HG03025 (cell line): ENCODE measurements around the gene TMC3.

Experiments
- ATAC-seq: cut with Tn5 transposase; IDR thresholded peaks from one replicate; pipeline ENCODE4 v1.9.1; 2021; ENCODE audit warnings: mild to moderate bottlenecking, moderate library complexity; ENCODE audit not compliant: unreplicated experiment, low FRiP score

The TMC3 gene

DNA sequence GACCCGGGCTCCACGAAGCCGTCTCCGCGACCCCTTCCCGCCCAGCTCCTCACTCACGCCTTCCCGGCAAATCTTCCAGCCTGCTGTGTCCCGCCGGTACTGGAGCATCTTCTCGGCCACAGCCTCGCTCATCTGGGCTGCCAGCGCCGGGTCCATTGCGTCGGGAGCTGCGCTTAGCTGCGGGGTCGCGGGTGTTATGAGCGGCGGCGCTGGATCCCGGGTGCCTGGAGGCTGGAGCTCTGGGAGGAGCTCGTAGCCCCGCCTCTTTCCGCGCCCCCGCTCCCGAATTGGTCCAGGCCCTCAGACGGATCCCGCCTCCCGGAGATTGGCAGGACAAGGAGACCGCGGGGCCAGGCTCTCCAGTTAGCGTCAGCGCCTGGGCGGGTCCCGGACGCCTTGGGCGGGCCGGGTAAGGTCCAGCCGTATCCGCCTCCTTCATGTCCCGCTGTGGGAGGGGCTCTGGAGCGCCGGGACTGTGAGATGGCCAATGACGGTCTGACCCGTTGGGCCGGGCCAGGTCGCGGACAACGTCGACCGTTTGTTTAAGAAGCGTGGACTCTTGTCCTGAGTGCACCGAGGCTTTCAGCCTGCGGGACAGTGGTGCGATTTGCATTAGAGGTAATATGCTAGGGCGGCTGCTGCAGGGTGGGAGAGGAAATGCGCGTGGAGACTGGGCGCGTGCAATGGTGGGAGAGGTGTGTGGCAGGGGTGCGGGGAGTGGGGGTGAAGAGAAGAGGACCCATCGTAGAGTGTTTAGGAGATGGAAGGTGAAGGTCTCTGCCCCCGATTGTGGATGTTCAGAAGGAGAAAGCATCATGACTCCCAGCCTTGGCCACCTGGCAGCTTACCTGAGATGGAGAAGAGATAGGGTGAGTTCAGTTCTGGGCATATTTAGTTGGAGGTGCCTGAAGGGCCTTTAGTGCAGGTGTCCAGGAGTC is 49.8 kb downstream of the TMC3 start, which contains the start of gene STARD5:
STARD5 (minus strand) TSS at position 198 of the 938 bp plus-strand sequence; CDS start at position 156, 42 bp downstream.
- ATAC-seq = peak; percentile 98

DNA sequence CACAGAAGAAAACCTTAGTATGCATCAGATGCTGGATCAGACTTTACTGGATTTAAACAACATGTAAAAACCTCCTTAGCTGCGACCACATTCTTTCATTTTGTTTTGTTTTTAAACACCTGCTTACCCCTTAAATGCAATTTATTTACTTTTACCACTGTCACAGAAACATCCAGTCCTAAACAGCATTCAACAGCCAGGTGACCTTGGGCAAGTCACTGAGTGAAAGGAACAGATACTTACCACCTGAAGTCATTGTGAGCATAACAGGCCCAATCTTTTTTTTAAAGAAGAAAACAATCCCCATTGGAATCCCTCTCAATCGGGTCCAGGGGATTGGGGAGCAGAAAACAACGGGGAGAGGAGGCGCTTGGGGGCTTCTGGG is 50.5 kb downstream of the TMC3 start:
- ATAC-seq = peak; percentile 13

DNA sequence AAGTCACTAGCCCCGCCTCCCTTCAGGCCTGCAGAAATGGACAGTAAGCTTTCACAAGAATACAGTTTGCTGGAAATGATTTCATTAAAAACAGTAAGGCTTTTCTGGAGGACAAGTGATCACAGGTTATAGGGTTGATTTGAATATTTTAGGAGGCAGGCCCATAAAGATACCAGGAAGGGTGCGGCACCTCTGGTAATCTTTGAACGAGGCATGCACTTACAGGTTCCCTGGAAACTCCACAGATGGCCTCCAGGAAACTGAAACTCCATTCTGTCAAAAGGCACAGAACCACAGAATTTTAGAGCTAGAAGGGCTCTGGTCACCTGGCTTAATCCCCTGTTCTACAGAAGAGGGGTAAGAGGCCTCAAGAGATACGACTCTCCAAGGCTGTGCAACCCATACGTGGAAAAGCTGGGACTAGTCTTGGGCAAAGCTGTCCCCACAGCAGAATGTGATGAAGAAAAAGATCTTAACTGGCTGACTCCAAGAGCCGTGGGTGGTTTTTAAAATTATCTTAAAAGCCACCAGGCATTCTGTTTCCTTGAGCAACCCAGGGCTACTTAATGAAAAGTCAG is 51.2 kb downstream of the TMC3 start:
- no peak for ATAC-seq

DNA sequence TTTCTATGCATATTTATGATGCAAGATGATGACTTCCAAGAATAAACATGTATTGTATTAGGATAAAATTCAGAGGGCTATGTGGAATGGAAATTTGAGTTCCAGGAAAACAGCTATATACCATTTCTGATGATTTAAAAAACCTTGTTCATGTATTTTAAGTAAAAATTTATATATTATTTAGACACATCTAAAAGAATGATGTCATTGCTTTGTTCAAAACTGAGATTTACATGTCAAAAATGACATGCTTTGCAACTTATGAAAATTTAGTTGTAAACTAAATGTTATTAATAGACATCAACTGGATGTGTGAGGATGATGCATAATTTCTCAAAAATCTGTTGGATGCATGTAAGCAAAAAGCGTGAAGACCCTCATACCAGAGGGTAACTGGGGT is 52.3 kb downstream of the TMC3 start:
- no peak for ATAC-seq

DNA sequence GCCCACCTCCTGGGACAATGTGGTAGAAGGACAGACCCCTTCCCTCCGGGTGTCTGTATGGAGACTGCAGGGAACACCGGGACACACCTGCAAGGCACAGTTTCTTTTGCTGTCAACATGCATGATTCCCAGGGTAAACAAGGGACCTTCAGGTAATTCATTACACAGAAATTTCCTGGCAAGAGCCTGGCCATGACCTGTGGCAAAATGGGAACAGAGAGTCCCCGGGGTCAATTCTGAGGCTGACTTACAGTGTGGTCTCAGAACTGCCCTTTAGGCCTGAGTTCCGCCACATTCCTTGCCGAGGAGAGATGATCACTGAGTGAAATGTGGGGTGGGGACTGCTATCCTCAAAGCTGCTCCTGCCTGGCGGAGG is 56.4 kb downstream of the TMC3 start:
- no peak for ATAC-seq

DNA sequence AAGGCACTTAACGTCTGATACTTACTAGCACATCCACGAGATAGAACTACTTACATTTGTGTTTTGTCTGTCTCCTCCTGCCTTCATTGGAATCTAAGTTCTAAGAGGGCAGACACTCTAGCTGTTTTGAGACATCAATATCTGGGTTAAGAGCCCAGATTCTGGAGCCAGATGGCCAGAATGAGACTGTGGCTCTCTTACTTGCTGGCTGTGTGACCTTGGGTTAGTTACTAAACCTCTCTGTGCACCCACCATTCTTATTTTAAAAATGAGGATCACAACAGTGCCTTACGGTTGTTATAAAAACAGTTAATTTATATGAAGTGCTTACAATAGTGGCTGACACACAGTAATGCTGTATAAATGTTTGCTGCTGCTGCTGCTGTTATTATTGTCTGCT is 57.7 kb downstream of the TMC3 start:
- ATAC-seq = no peak

DNA sequence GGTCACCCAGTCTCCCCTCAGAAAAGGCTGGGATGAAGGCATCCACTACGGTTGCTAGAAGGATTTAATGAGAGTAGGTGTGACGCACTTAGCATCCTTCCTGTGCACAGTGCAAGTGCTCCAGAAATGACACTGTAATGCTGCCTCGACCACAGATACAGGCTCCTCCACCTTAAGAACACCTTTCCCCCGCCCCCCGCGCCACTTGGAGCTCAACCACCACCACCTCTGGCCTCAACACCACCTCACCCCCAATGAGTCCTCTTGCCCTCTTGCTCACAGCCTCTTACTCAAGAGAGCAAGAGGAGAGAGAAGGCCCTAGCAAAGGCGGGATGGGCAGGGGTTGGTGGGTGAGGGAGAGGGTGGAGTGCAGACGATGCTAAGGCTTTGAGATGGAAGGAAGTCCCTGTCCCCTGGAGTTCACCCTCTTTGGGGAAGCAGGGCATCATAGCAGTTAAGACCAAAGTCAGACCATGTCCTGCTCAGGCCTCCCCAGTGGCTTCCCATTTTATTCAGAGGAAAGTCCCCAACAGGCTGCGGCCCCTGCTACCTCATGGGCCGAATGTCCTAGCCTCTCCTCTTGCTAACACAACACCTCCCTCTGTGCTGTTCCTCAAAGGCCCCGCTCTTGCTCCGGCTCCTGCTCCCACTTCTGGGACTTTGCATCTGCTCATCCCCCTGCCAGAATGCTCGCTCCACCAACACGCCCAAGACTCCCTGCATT is 58.4 kb downstream of the TMC3 start:
- no peak for ATAC-seq

DNA sequence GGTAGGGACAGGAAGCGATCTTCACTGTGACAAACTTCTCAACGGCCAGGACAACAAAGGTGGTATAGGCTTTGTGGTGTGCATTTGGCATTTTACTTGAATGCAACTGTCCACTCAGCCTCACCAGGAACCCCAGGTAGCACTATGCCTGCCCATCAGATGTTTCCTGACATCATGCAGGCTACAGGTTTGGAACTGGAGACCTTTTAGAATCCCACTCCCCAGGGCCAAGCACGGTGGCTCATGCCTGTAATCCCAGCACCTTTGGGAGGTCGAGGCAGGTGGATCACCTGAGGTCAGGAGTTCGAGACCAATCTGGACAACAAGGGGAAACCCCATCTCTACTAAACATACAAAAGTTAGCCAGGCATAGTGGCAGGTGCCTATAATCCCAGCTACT is 59.6 kb downstream of the TMC3 start:
- ATAC-seq = no peak

DNA sequence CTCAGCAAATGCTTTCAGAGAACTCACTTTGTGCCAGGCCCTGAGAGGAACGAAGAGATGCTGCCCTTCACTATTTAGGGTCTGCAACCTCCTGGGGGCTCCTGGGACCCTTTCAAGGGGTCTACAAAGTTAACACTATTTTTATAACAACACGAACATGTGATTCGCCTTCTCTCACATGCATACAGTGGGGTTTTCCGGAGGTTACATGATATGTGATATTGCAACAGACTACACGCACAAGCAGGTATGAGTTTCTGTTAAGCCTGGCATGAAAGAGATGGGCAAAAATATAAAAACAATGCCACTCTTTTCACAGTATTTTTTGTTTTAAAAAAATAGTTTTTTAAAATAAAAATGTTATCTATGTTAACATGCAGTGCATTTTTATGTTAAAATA is 60.3 kb downstream of the TMC3 start:
- ATAC-seq = no peak

DNA sequence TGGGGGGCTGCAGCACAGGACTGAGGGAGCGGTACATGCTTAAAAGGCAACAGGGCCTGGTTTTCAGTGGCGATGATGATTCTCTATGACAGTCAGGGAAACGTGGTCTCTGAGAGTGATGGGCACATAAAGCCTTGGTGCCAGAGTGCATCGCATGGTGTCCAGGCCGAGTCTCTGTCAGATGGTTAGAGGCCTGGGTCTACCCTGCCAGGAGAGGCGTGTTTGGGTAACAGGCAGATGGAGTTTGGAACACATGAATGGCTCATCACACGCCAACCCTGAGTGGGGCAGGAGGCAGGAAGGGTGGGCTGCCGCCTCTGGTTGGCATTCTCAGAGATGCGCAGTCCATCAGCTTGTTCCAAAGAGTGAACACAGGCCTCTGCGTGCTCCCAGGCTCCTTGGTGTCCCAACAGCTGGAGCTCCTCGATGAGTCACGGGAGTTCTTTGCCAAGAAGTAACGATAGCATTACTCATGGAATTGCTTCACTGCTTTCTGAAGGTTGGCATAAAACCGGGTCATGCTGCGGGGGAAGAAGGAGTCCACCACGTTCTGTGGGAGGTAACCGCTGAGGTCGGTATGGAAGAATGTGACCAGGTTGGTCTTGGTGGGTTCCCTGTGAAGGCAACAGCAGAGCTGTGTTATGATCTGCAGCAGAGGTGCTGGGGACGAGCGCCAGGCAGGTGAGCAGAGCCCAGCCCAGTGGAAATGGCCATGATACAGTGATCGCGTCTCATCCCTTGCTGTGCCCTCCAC is 61.0 kb downstream of the TMC3 start:
- no peak for ATAC-seq

DNA sequence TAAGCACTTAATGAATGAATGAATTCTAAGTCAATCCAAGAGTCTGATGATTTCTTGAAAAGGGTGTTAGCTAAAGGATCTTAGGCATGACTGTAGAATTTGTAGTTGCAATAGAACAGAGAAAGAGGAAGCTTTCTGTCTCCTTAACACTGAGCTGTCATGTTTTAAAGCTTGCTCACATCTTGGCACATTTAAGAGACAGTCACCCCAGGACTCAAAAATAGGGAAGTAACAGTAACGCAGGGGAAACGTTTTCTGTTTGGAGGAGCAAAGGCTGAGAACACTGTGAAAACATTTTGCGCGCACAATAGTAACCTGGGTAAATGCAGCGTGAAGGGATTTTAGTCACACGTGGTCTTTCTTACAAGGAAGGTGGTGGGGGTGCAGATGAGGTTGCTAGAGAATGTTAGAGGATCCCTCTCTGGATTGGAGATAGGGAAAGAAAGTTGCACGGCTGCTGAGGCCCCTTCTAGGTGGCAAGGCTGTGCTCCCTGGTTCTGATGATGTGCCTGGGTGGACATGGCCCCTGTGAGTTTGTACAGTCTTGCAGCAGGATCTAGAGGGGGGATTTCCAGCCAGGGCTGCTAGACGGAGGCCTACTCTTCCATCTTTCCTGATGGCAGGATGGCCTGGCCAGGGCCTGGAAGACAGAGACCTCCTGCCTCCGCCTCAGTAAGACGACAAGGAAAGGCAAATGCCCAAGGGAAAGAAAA is 62.1 kb downstream of the TMC3 start:
- ATAC-seq = no peak

DNA sequence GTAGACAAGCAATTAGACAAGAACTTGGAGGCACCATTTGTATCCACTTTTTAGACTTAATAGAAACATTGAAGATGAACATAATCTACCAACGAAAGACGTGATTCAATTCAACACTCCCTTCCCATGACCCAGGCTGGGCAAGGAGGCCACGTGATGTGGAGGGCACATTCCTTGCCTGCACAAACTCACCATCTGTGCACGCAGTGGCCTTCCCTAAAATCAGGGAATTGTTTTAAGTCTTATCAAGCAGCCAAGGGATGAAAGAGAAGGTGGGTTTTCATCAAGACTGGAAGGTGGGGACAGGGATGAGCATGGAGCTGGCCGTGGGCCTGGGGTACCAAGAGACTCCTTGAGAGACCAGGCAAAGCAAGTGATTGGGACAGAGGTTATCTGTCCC is 63.5 kb downstream of the TMC3 start:
- no peak for ATAC-seq

DNA sequence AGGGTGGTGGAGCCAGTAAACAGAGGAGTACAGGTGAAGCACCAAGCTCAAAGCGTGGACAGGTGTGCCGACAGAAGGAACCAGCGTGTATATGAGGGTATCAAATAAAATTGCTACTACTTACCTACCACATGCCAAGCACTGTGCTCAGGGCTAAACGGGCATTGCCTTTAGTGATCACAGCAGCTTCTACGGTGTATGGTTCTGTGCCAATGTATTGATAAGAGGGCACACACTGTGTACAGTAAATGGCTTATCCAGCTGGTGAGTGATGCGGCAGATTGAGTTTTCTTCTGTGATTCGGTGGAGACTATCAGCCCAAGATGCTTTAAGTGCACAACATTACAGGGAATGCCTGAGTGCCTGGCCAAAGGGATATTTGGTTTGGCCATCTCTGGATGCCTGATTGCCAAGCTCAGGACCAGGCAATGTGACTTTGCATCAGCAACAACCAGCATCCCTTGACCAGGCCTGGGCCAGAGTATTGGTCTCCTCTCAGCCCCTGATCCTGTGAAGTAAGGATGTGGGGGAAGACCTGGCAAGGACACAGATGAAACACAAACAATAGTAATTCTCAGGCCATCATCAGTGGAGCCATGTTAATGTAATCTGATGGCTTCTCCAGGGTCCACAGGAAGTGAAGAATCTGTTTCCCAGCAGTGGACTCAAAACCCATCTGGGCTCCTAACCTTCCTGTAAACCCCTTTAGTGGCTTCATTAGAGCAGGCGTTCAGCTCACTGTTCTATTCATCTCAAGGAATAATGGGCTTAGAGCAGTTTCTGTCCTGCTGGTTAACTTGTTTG is 64.2 kb downstream of the TMC3 start:
- ATAC-seq = no peak

DNA sequence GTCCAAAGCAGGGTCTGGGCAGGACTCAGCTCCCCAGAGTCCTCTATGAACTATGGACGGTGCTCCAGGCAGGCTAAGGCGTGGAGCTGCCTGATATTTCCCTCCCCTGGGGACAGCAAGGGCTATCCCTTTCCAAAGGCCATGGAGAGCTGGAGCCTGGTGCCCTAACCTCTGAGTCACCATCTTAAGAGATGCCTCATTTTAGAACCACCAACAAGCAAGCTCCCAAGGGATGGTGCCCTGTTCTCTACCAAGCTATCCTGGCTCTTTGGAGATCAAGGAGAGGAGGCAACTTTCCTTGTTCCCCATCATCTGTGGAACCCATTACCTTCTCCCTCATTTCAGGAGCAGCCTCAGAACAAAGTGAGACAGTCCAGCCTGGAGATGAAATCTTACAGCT is 65.8 kb downstream of the TMC3 start:
- no peak for ATAC-seq

DNA sequence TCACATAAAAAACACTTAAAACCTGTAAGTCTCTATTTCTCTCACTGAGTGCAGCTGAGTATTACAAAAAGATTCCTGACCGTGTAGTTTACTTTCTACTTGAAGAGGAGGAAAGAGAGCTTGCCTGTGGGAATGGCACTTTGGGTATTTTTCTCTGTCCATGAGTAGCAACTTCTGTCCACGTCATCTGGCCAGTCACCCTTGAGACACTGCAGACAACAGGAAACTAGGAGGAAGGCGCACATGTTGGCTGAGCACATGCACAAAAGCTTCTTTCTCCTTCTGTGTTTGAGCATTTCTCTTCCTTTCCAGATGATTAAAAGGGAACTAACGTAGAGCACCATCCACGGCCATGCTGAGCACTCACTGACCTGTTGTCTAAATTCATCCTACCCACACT is 69.8 kb downstream of the TMC3 start:
- no peak for ATAC-seq

DNA sequence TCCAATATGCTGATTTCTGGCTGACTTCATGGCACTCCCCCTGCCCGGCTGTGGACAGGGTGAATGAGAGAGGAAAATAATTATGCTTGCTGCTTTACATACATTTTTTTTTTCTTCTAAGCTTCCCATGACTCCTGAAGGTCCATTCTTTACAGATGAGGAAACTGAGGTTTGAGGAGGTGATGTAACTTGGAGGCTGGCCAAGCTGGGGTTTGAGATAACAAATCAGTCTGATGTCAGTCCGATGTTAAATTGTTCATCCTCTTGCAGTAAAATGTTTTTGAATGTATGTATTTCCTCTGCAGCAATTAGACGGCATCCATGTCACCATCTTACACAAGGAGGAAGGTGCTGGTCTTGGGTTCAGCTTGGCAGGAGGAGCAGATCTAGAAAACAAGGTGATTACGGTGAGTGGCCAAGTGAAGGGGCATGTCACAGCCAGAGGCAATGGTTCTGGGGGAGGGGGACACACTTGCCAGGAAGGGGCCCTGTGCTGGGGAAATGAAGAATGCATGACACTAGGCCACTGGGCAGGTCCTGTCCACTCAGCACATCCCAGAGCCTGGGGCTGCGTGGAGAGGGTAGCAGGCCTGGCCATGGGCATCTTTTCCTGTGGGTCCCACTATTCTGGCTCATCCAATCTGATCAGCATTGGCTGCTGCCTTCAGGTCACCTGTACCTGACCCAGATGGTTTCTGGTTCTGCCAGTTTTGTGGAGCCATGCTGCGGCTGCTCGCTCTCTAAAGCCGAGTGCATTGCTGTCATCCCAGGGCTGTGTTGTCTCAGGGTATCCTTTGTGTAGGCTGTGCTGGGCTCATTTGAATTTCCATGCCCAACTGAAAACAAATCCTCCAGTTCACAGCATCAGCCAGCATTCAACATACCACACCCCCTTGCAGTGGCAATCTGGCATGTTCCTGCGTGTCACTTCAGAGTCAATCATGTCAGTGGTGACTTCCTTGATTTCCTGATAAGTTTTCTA is 70.5 kb downstream of the TMC3 start:
- ATAC-seq = no peak

DNA sequence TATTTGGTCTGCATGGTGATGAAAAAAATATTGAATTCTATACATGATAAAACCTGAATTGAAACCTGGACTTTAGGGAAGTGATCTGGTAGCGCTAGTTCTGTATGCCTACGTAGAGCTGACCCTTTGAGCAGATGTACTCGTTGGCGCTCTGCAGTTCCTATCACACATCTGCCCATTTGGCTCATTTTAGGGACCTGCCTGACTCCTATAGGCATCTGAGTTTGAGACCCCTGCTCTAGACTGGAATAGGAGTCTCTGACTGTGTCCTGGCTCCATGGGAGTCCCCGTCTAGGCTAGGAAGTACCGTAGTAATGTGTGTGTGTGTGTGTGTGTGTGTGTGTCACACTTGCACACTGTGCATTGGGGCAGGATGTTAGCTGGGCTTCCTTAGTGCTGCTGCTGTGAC is 71.3 kb downstream of the TMC3 start:
- no peak for ATAC-seq

DNA sequence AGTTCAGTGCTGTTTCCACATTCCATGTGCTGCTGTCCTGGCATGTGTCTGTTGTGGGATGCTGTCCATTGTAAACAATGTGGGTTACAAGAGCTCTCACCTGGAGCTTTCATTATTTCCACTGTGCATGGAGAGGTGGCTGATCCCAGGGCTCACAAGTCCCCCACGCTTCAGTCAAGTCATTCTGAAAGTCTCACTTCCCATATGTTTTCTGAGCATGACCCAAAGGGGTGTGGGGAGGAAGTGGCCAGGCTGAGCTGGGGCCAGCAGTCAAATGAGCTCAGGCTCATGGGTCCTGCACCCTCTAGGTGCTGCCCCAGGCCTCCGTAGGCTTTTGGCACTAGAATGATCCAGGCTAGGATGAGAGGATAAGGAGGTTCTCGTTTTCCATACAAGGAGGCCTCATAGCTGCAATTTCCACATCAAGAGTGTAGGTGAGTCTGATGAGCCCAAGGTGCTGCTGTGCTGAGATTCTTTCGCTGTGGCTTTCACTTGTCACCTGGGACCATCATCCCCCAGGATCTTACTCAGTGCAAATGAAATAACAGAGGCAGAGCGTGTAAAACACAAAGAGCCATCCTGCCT is 72.1 kb downstream of the TMC3 start:
- ATAC-seq = peak; percentile 79
